Iris pigment epithelial cell (primary cell): Measurements from ENCODE around the gene AADACL4.
A peak's percentile ranks its signal among the peaks of the same experiment; 100 is the strongest.
"Not testable (repeated sequence)": the region's sequence is repeated elsewhere in the genome, so short reads cannot be mapped to it uniquely, and the experiment has no call there.

Experiments
- DNase-seq: peaks from one replicate; pipeline ENCODE4 v3.0.0-alpha.2; 2011; ENCODE audit warnings: low read depth

The AADACL4 gene

DNA sequence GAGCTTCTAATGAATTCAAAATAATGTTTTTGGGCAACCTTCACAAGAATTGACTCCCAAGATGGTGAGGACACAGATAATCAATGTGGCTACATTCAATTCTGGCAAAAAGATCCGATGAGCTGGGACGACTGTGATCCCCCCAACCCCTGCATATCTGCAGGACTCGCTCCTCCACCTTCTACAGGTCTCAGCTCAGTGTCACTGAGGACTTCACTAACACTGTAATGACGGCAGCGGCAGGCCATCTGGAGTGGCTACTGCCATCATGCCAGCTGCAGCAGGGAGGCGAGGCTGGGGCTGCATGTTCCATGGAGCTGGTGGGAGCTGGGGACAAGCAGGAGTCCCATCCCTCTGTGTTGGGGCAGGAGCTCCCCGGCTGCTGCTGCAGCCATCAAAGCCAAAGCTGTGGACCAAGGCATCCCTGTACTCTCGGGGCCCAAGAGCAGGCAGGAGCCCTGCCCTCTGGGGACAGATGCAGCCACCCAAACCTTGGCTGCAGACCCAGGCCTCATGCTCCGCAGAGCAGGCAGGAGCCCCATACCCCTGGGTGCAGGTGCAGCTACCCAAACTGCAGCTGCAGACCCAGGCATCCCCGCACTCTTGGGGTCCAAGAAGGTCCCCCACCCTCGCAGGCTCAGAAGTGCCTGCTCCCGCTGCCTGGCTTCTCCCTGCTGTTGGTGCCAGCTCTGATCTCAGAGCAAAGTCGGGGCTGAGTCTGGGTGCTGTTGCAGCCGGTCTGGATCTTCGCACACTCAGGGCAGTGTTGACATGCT, 13.7 kb upstream of the AADACL4 start:
- no peak for DNase-seq

DNA sequence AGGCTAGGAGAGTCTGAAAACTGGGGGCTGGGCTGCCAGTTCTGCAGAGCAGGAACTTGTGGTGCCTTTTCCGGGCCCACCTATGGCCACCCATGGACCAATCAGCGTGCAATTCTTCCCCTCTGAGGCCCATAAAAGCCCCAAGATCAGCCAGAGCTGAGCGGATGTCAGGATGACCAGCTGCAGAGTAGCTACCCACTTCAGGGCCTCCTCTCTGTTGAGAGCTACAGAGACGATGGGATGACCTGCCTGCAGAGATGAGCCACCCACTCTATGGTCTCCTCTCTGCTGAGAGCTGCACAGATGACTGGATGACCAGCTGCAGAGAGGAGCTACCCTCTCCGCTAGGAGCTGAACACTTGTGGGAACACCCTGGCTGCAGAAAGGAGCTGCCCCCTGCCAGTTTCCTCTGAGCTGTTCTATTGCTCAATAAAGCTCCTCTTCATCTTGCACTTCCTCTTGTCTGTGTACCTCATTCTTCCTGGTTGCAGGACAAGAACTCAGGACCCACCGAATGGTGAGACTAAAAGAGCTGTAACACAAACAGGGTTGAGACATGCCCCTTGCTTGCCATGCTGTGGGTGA, 12.8 kb upstream of the AADACL4 start:
- peak; percentile 41 for DNase-seq

DNA sequence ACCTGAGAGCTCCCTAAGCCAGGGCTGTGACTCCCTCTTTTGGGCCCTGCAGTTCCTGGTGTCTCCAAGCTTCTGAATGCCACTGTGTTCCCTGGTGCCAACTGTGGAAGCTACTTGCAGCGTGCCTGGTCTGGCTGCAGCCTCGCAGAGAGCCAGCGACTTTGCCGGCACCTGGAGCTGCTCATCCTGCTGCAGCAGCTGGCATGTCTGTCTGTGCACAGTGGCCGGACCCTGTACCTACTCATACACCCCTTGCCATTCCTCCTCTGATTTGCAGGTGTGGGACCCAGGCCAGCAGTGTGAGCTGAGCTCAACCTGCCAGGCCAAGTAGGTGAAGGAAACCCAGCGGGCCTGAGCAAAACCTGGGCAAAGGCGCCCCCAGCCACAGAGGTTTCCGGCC, 12.3 kb upstream of the AADACL4 start:
- no peak for DNase-seq

DNA sequence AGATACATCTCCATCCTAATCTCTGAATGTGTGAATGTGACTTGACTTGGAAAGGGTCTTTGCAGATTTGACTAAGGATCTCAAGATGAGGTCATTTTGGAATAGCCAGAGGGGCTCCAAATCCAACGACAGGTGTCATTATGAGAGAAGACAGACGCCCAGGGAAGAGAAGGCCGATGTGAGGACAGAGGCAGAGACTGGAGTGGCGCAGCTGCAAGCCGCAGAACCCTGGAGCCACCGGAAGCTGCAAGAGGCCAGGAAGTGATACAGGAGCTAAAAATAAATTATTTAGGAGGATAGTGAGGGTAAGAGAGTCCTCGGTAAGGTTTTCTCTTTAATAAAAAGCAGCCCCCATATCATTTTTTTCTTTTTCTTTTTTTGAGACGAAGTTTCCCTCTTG, 9.7 kb upstream of the AADACL4 start:
- no peak for DNase-seq

DNA sequence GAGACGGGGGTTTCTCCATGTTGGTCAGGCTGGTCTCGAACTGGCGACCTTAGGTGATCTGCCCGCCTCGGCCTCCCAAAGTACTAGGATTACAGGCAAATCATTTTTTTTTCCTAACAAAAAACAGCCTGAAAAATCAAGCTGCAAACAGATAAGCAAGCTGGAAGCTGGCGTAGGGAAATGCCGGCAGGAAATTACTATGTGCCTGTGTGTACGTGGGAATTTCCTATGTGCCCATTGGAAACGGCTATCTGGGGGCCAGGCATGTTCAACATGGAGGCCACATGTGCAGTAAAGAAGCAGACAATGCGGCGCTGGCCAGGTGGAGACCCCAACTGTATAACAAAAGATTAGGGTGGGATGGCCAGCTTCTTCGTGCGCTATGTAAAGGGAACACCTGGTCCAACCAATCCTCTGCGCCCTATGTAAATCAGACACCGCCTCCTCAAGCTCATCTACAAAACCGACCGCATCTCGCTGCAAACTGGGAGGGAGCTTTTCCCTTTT, 9.1 kb upstream of the AADACL4 start:
- DNase-seq: no peak

DNA sequence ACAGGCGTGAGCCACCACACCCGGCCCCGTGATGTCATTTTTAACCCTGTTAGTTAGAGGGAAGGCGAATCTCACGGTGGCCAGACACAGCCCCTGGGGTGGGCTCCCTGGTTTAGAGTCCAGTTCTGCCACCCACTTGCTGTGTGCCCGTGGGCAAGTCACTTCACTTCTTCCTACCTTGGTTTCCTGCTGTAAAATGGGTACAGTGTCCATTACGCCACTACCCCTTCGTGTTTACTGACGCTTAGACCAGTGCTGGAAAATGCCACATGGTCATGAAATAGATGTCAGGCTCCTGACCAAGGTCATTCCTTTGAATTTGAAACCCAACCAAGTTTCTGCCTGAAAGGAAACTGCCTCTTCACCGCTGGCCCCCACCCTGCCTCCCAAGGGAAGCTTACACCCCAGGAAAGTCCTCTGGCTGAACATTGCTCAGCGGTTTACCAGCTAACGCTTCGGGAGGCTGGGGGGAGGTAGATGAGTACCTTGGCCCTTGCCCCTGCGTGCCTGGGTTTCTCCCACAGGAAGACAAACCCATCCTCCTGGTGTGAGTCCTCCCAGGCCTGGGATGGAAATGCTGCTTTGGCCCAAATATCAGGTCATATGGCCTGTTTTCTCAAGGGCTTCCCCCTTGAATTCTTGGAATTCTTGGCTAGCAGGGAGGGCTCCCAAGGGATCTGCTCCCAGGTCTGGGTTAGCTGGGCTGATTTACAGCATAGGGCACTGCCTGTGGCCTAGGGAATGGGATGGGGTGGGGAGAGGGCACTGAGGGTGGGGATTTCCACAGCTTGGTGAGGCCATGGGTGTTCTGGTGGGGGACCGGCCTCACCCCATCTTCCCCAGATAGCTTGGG, 7.6 kb upstream of the AADACL4 start:
- peak; percentile 29 for DNase-seq

DNA sequence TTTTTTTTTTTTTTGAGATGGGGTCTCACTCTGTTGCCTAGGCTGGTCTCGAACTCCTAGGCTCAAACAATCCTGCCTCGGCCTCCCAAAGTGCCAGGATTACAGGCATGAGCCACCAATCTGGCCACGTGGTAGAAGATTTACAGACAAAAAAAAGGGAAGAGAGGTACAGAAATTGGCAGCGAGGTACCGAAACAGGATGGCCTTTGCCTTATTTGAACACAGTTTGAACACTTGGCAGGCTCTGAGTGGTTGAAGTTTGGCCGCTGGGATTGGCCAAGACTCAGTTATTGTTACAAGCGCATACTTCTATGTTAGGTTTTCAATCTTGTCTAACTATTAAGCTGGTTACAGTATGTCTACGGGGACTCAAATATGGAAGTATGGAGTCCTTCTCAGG, 6.2 kb upstream of the AADACL4 start:
- no peak for DNase-seq

DNA sequence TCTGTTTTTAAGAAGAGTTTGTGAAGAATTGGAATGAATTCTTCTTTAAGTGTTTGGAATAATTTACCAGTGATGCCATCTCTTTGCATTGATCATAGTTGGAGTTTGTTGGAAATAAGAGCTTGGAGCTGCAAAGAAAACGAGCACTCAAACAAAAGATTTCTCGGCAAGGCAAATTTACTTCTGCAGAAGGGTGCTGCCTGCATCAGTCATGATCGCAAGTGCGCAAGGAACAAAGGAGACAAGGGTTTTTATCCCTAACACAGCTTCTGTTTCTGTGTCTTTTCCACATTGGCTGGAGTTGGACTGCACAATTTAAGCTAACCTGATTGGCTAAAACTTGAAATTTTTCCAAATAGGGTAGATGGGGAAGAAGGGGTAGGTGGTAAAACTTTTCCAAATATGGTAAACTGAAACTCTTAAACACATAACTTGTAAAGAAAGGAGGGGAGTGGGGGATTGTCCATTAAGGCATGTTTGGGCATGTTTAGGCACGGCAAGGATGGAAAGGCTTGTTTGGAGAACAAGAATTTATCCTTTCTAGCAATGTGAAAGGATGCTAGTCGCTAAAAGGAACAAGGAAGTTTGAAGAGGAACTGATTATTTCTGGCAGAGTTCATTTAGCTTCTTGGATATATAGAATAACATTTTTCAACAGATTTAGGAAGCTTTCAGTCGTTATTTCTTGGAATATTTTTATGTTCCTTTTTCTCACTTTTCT, 3.5 kb upstream of the AADACL4 start:
- no peak for DNase-seq

DNA sequence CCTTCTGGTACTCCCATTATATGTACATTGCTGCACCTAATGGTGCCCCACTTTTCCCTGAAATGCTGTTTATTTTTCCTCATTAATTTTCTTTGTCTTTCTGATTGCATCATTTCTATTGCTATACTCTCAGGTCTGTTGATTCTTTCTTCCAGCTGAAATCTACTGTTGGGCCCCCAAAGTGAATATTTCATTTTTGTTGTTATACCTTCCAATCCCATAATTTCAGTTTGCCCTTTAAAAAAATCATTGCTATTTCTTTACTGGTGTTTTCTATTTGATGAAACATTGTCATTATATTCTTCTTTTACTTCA, 3.0 kb upstream of the AADACL4 start:
- no peak for DNase-seq

DNA sequence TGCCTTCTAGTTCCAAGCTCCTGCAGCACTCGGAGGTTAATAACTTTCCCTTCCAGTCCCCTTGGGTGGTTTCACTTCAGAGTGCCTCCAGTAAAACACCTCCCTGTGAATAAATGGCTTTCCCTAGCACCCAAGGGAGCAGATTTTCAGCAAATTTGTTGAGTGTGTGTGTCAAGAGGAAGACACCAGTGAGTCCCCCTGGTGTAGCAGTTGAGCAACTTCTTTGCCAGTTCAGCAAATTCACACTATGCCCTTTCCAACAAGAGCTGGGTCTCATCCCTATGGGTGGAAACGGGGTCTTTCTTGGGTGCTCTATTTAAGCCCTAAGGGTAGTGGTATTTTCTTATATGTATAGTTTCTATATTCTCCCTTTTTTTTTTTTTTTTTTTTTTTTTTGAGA, 806 bp upstream of the AADACL4 start:
- no peak for DNase-seq

DNA sequence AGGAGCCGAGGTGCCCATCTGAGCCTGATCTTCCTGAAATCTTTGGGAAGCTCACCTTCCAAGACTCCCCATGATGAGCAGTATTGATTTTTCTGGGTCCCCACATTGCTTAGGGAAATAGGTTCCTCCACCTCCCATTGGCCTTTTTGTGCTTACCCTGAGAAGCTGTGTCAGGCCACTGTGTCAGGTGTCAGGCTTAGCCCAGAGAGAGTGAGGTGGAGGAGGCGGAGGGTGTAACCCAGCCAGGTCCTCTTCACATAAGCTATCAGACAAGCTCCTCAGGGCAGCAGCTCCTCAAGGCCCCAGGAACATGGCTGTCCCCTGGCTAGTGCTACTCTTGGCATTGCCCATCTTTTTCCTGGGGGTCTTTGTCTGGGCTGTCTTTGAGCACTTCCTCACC, 352 bp downstream of the AADACL4 start:
- no peak for DNase-seq

DNA sequence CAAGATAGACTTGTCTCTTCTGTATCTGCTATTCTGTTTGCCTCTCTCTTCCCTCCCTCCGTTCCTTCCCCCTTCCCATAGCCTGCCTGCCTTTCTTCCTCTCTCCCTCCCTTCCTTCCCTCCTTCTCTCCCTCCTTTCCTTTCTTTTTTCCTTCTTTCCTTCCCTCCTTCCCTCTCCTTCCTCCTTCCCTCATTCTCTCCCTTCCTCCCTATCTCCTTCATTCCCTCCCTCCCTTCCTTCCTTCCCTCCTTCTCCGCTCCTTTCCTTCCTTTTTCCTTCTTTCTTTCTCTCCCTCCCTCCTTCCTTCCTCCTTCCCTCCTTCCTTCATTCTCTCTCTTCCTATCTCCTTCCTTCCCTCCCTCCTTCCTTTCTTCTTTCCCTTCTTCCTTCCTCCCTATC, 944 bp downstream of the AADACL4 start:
- DNase-seq: no peak

DNA sequence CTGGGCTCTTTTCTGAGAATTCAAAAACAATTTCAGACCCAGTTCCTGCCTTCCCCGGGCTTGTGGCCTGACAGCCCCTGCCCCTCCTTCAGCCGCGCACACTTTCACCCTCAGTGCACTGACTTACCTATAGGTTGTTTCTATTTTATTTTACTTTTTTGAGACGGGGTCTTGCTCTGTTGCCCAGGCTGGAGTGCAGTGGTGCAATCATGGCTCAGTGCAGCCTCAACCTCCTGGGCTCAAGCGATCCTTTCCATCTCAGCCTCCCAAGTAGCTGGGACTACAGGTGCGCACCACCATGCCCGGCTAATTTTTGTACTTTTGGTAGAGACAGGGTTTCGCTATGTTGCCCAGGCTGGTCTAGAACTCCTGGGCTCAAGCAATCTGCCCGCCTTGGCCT, 1.5 kb downstream of the AADACL4 start:
- not testable (repeated sequence) for DNase-seq

DNA sequence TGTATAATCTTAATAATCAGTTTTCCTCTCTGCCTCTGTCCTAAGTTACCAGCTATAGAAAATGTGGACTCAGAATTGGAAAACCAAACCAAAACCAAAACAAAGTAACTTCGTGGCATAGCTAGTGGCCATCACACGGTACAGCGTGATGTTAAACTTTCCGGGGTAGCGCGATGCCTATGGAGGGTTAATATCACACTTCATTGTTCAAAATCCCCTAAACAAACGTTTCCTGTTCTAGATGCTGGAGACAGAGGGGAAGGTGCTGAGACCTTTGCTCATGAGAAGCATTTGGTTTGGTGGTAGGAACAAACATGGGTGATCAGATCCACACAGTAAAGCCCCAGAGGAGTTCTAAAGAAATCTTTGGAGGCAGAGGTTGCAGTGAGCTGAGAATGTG, 4.9 kb downstream of the AADACL4 start:
- no peak for DNase-seq

DNA sequence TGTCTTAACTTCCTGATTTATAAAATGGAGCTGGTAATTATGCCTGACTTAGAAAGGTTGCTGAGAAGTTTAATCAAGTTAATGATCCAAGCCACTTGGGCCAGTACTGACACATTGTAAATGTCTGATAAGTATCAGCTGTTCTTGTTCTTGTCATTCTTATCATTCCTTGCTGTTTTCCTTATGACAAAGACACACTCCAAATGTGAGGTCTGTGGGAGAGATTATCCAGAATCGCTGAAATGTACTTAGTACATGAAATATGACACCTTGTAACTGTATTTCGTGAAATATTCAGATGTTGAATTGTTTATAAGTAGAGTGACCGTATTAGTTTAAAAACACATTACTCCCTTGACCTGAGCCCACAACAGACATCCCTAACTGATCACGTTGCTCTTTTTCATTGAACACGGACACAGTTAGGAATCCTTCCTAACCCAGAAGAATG, 6.1 kb downstream of the AADACL4 start:
- DNase-seq: peak; percentile 92

DNA sequence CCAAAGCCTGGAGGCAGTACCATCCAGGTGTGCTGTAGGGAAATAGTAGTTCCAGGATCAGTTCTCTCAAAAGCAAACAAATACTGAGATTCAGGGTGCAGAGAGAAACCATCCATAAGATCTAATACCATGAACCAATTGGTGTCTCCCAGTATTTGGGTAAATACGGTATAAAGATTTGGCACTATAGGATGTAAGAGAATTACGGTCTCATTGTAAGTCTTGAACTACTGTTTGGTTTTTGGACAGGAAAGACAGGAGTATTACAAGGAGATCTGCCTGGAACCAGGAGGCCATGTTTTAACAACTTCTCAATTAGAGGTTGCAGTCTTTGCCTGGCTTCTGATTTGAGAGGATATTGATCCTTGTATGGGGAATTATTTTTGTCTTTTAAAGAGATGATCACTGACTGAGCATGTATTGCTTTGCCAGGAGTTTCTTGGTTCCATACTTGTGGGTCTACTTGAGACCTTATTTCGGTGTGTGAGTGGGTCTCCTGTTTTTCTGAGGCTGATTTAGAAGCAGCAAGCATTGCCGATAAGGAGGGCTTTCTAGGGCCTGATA, 10.2 kb downstream of the AADACL4 start:
- peak; percentile 39 for DNase-seq

DNA sequence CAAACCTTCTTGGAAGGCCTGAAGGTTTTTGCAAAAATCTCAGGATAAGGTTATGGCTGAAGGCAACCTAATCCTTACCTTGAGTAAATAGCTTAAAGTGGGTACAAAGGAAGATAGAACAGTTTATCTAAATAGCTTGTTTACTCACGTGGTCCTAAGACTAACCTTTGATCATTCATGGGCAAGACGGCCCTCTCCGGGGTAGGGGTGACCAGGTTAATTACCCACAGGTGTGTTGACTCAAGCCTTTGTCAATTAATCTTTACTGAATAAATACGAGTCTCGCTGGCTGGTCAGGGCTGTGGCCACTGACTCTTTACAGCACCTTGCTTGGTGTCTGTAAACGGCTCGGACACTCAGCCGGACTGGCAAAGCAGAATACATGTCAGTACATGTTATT, 10.8 kb downstream of the AADACL4 start:
- no peak for DNase-seq

DNA sequence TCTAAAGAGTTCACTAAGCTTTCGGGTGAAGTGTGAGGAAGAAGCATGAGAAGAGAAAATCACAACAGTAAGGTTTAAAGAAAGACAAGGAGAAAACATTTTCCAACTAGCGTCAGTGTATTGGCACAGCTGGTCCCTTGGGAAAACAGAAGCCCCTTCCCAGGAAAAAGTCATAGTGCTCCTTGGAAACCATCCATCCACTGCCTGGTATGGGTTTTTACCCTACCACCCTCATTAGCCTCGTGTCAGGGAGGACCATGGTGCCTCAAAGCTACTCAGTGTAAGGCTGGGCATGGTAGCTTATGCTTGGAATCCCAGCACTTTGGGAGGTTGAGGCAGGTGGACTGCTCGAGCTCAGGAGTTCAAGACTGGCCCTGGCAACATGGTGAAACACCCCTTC, 12.7 kb downstream of the AADACL4 start:
- no peak for DNase-seq

DNA sequence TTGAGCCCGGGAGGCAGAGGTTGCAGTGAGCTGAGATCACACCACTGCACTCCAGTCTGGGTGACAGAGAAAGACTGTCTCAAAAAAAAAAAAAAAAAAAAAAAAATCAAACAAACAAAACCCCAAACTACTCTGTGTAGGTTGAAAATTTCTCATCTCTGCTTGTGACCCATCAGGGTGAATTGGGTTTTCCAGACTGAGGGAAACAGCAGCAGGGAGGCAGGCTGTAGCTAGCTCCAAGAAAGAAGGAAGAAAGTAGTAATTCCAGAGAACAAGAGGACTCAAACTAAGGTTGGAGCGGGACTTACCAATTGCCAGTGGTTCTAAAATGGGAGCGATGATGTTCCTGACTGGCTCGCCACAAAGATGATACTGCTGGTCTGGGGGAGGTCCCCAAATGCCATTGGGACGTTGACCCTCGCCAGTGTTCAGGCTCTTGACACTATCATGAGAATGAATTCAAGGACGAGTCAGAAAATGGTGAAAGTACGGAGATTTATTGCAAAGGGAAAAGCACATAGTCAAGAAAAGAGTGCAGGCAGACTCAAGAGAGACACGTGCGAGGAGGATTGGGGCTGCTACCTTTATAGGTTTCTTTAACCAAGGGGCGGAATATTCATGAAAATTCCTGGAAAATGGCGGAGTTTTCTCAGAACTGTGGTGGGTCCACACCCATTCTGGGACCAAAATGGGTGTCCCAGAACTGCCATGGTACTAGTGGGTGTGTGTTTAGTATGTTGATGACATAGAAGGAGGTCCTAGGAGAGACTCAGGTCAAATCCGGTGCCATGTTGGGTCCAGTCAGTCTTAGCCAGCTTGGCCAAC, 13.4 kb downstream of the AADACL4 start:
- DNase-seq: no peak

DNA sequence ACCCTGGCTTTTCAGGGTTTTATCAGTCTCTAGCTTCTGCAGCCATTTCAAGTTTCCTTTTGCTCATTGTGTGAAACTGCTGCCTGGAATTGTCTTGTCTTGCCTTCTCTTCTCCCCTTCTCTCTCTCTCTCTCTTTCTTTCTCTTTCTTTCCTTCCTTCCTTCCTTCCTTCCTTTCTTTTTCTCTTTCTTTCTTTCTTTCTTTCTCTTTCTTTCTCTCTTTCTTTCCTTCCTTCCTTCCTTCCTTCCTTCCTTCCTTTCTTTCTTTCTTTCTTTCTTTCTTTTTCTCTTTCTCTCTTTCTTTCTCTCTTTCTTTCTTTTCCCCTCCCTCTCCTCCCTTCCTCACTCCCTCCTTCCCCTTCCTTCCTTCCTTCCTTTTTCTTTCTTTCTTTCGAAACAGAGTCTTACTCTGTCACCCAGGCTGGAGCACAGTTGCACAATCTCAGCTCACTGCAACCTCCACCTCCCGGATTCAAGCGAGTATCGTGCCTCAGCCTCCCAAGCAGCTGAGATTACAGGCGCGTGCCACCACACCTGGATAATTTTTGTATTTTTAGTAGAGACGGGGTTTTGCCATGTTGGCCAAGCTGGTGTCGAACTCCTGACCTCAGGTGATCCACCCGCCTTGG, 14.1 kb downstream of the AADACL4 start:
- not testable (repeated sequence) for DNase-seq
